PFSK-1 (cell line): Measurements from ENCODE around the gene HAPLN3.

Source experiments
- FOXP2 ChIP-seq: optimal IDR thresholded peaks from 2 replicates; pipeline ENCODE3; 2011; ENCODE audit warnings: borderline replicate concordance, control low read depth, inconsistent platforms; ENCODE audit not compliant: insufficient read depth; ENCODE audit errors: extremely low read length, extremely low read depth
- POLR2AphosphoS5 ChIP-seq: IDR thresholded peaks from 2 replicates; pipeline ENCODE4 v1.6.1; 2012; ENCODE audit warnings: low read depth, mild to moderate bottlenecking, control low read depth, low read length, moderate library complexity
- SIN3A ChIP-seq: IDR thresholded peaks from 2 replicates; pipeline ENCODE4 v1.6.1; 2012; ENCODE audit warnings: mild to moderate bottlenecking, low read length, moderate library complexity, borderline replicate concordance; ENCODE audit not compliant: insufficient read depth
- TAF1 ChIP-seq: IDR thresholded peaks from 2 replicates; pipeline ENCODE4 v1.6.1; 2012; ENCODE audit warnings: low read length, control low read depth, borderline replicate concordance; ENCODE audit not compliant: insufficient read depth
- TF ChIP-seq, protein P1 (sequence below), 2 experiments: IDR thresholded peaks; 2 replicates each; pipeline versions ENCODE4 v1.6.1 to v1.8.0; 2011 to 2012; ENCODE audit warnings: low read depth in 2 of 2, low read length in 2 of 2, control low read depth in 1 of 2, inconsistent platforms in 1 of 2, mild to moderate bottlenecking in 1 of 2, moderate library complexity in 1 of 2; ENCODE audit not compliant: insufficient read depth in 1 of 2

The HAPLN3 gene

GRCh38 chr15:88902846-88903245 is 7.5 kb upstream of the HAPLN3 start:
- TF ChIP-seq TAF1, result no peak
- no peak for TF ChIP-seq POLR2AphosphoS5
- no peak for TF ChIP-seq SIN3A
- no peak for TF ChIP-seq FOXP2
- TF ChIP-seq, protein P1, sequence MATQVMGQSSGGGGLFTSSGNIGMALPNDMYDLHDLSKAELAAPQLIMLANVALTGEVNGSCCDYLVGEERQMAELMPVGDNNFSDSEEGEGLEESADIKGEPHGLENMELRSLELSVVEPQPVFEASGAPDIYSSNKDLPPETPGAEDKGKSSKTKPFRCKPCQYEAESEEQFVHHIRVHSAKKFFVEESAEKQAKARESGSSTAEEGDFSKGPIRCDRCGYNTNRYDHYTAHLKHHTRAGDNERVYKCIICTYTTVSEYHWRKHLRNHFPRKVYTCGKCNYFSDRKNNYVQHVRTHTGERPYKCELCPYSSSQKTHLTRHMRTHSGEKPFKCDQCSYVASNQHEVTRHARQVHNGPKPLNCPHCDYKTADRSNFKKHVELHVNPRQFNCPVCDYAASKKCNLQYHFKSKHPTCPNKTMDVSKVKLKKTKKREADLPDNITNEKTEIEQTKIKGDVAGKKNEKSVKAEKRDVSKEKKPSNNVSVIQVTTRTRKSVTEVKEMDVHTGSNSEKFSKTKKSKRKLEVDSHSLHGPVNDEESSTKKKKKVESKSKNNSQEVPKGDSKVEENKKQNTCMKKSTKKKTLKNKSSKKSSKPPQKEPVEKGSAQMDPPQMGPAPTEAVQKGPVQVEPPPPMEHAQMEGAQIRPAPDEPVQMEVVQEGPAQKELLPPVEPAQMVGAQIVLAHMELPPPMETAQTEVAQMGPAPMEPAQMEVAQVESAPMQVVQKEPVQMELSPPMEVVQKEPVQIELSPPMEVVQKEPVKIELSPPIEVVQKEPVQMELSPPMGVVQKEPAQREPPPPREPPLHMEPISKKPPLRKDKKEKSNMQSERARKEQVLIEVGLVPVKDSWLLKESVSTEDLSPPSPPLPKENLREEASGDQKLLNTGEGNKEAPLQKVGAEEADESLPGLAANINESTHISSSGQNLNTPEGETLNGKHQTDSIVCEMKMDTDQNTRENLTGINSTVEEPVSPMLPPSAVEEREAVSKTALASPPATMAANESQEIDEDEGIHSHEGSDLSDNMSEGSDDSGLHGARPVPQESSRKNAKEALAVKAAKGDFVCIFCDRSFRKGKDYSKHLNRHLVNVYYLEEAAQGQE (IDR thresholded peaks at IDR 0.05; ENCODE audit: insufficient read depth in 1 of 2, low read depth in 2 of 2, low read length in 2 of 2), result no peak

- TF ChIP-seq FOXP2 (no peak), TAF1 (no peak), POLR2AphosphoS5 (no peak), SIN3A (no peak)
- TF ChIP-seq, protein P1 (IDR thresholded peaks at IDR 0.05; ENCODE audit: insufficient read depth in 1 of 2, low read depth in 2 of 2, low read length in 2 of 2), result no peak
Measured at GRCh38 chr15:88902221-88902835, 7.0 kb upstream of the HAPLN3 start.

DNA sequence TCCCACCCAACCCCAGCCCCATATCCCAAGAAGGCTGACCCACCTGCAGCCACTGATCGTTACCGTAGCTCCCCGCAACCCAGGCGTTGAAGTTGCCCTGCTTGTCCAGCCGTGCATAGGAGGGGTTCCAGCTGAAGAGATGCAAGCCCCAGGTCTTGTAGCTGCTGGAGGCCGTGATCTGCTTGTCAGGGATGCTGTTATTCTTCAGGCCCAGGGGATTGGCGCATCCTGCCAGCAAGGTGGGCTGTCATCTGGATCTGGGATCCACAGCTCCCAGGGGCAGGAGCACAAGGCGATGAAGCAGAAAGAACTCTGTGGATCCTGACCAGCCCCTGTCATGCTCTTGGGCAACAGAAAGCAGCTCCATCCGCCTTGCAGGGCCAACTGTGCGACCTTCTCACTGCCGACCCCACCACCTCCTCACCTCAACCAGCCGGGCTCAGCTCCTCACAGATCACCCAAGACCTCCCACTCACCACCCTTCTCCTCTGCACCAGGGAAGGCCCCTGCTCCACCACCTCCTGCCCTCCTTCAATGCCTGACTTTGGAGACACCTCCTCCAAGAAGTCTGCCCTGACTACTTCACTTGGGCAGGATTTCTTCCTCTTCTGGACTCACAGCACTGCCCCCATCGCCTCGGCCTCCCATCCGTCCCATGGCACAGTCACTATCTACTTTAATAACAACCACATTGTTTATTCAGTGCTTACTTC is 6.3 kb upstream of the HAPLN3 start:
- TF ChIP-seq TAF1, result no peak
- TF ChIP-seq FOXP2, result no peak
- TF ChIP-seq SIN3A, result no peak

DNA sequence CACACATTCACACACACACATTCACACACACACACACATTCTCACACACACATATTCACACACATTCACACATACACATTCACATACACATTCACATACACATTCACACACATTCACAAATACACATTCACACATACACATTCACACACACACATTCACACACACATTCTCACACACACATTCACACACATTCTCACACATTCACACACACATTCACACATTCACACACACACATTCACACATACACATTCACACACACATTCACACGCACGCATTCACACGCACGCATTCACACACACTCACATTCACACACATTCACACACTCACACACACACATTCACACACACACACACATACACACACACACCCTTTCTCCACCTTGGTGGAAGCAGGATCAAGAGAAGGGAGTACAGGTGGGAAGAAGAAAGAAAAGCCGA is 5.7 kb upstream of the HAPLN3 start:
- no peak for TF ChIP-seq SIN3A
- no peak for TF ChIP-seq FOXP2
- no peak for TF ChIP-seq TAF1
- TF ChIP-seq POLR2AphosphoS5, result no peak
- TF ChIP-seq, protein P1 (IDR thresholded peaks at IDR 0.05; ENCODE audit: insufficient read depth in 1 of 2, low read depth in 2 of 2, low read length in 2 of 2), result no peak

GRCh38 chr15:88900309-88900981 is 5.1 kb upstream of the HAPLN3 start:
- no peak for TF ChIP-seq SIN3A
- no peak for TF ChIP-seq FOXP2
- TF ChIP-seq TAF1, result no peak

- TF ChIP-seq TAF1, result no peak
- no peak for TF ChIP-seq FOXP2
- TF ChIP-seq, protein P1 (IDR thresholded peaks at IDR 0.05; ENCODE audit: insufficient read depth in 1 of 2, low read depth in 2 of 2, low read length in 2 of 2), result no peak
- no peak for TF ChIP-seq POLR2AphosphoS5
- TF ChIP-seq SIN3A, result no peak
Measured at GRCh38 chr15:88899251-88899650, 3.9 kb upstream of the HAPLN3 start.
